ENCODE measurements around the gene FHL2. TPM values are rescaled to one million over a fixed set of nuclear protein-coding genes. Genes with fewer than 3 reads are reported as not detected.
A peak's percentile ranks its signal among the peaks of the same experiment; 100 is the strongest.
"Not testable (repeated sequence)": the region's sequence is repeated elsewhere in the genome, so short reads cannot be mapped to it uniquely, and the experiment has no call there.

Gene FHL2
- total RNA-seq = 143 and 751 TPM in 2 replicates

- peak; percentile 68 for DNase-seq (ENCODE audit: low read depth)
Measured at GRCh38 chr2:105398336-105399206, at the start of gene FHL2. Gene FHL2, minus strand, starts transcription at chr2:105399051. Its CDS starts 12,535 bp downstream, at chr2:105386516.

- DNase-seq (ENCODE audit: low read depth) = peak; percentile 65
Measured at GRCh38 chr2:105447476-105447875, 48.6 kb upstream of the FHL2 start.

- DNase-seq (ENCODE audit: low read depth) = no peak
Measured at GRCh38 chr2:105446501-105446900, 47.6 kb upstream of the FHL2 start.

GRCh38 chr2:105445976-105446375 lies 47.1 kb upstream of the FHL2 start:
- no peak for DNase-seq (ENCODE audit: low read depth)

GRCh38 chr2:105445498-105445897 lies 46.6 kb upstream of the FHL2 start:
- no peak for DNase-seq (ENCODE audit: low read depth)

GRCh38 chr2:105443617-105444598 lies 45.1 kb upstream of the FHL2 start:
- DNase-seq (ENCODE audit: low read depth) = peak; percentile 70

- no peak for DNase-seq (ENCODE audit: low read depth)
Measured at GRCh38 chr2:105442721-105443120, 43.9 kb upstream of the FHL2 start.

- no peak for DNase-seq (ENCODE audit: low read depth)
Measured at GRCh38 chr2:105442056-105442455, 43.2 kb upstream of the FHL2 start.

- DNase-seq (ENCODE audit: low read depth) = no peak
Measured at GRCh38 chr2:105439141-105439540, 40.3 kb upstream of the FHL2 start.

- no peak for DNase-seq (ENCODE audit: low read depth)
Measured at GRCh38 chr2:105438104-105438929, 39.5 kb upstream of the FHL2 start.

GRCh38 chr2:105437708-105438103 lies 38.9 kb upstream of the FHL2 start:
- DNase-seq (ENCODE audit: low read depth) = no peak

GRCh38 chr2:105432749-105433148 lies 33.9 kb upstream of the FHL2 start:
- no peak for DNase-seq (ENCODE audit: low read depth)

- no peak for DNase-seq (ENCODE audit: low read depth)
Measured at GRCh38 chr2:105432044-105432399, 33.2 kb upstream of the FHL2 start.

- no peak for DNase-seq (ENCODE audit: low read depth)
Measured at GRCh38 chr2:105431367-105432043, 32.7 kb upstream of the FHL2 start.

GRCh38 chr2:105428387-105429018 lies 29.7 kb upstream of the FHL2 start:
- DNase-seq (ENCODE audit: low read depth) = no peak

- no peak for DNase-seq (ENCODE audit: low read depth)
Measured at GRCh38 chr2:105427485-105427884, 28.6 kb upstream of the FHL2 start.

GRCh38 chr2:105426626-105427292 lies 27.9 kb upstream of the FHL2 start:
- DNase-seq (ENCODE audit: low read depth) = no peak

GRCh38 chr2:105425936-105426625 lies 27.2 kb upstream of the FHL2 start:
- DNase-seq (ENCODE audit: low read depth) = no peak

- not testable (repeated sequence) for DNase-seq (ENCODE audit: low read depth)
Measured at GRCh38 chr2:105424836-105425235, 26.0 kb upstream of the FHL2 start.

Data from renal cortical epithelial cell (primary cell).